ENCODE measurements around the gene ARHGEF25. TPM values are rescaled to one million over a fixed set of nuclear protein-coding genes. Genes with fewer than 3 reads are reported as not detected.

Gene ARHGEF25
- total RNA-seq, 1 donor from 2014 or later, result 2.3 TPM

GRCh38 chr12:57604454-57604991 lies 6.7 kb upstream of the ARHGEF25 start, which contains the start of gene DTX3:
DTX3 (plus strand) TSS chr12:57604824; CDS start chr12:57606518, 1,694 bp downstream.
- DNase-seq (ENCODE audit: low read depth), result no peak
- no peak for TF ChIP-seq CTCF (IDR thresholded peaks at IDR 0.05; ENCODE audit: insufficient read depth, low read length, poor library complexity, severe bottlenecking)
- Histone ChIP-seq H3K4me3 (ENCODE audit: low read depth, low read length) (peak within 1 kb of the TSS; percentile 66), H3K27me3 (ENCODE audit: control insufficient read depth, insufficient read depth, low read length) (no peaks in the 10 kb centered on the region), H3K36me3 (ENCODE audit: control insufficient read depth, insufficient read depth, low read length) (no peaks in the 10 kb centered on the region)

GRCh38 chr12:57604992-57605810 lies 6.0 kb upstream of the ARHGEF25 start:
- TF ChIP-seq CTCF (IDR thresholded peaks at IDR 0.05; ENCODE audit: insufficient read depth, low read length, poor library complexity, severe bottlenecking), result no peak

GRCh38 chr12:57605811-57606311 lies 5.4 kb upstream of the ARHGEF25 start:
- Histone ChIP-seq H3K27me3 (ENCODE audit: control insufficient read depth, insufficient read depth, low read length) (peaks cover 6% of the 10 kb centered on the region), H3K4me3 (ENCODE audit: low read depth, low read length) (no peak overlapping the region)
- TF ChIP-seq CTCF (IDR thresholded peaks at IDR 0.05; ENCODE audit: insufficient read depth, low read length, poor library complexity, severe bottlenecking), result no peak

More at GRCh38 chr12:57604992-57605810, 6.0 kb upstream of the ARHGEF25 start:
- Histone ChIP-seq H3K27me3 (ENCODE audit: control insufficient read depth, insufficient read depth, low read length) (no peaks in the 10 kb centered on the region), H3K4me3 (ENCODE audit: low read depth, low read length) (peak overlapping the region; percentile 66), H3K36me3 (ENCODE audit: control insufficient read depth, insufficient read depth, low read length) (no peaks in the 10 kb centered on the region)
- DNase-seq (ENCODE audit: low read depth), result no peak

GRCh38 chr12:57606399-57606798 lies 4.8 kb upstream of the ARHGEF25 start:
- DNase-seq (ENCODE audit: low read depth), result no peak
- TF ChIP-seq CTCF (IDR thresholded peaks at IDR 0.05; ENCODE audit: insufficient read depth, low read length, poor library complexity, severe bottlenecking), result no peak
- Histone ChIP-seq H3K27me3 (ENCODE audit: control insufficient read depth, insufficient read depth, low read length) (peaks cover 12% of the 10 kb centered on the region), H3K36me3 (ENCODE audit: control insufficient read depth, insufficient read depth, low read length) (no peaks in the 10 kb centered on the region), H3K4me3 (ENCODE audit: low read depth, low read length) (no peak overlapping the region)

More at GRCh38 chr12:57605811-57606311, 5.4 kb upstream of the ARHGEF25 start:
- no peaks in the 10 kb centered on the region for H3K36me3 ChIP-seq (ENCODE audit: control insufficient read depth, insufficient read depth, low read length)
- DNase-seq (ENCODE audit: low read depth), result no peak

GRCh38 chr12:57606821-57607220 lies 4.4 kb upstream of the ARHGEF25 start:
- DNase-seq (ENCODE audit: low read depth), result no peak
- H3K4me3 ChIP-seq (ENCODE audit: low read depth, low read length), result no peak overlapping the region
- H3K36me3 ChIP-seq (ENCODE audit: control insufficient read depth, insufficient read depth, low read length), result no peaks in the 10 kb centered on the region
- H3K27me3 ChIP-seq (ENCODE audit: control insufficient read depth, insufficient read depth, low read length), result peaks cover 13% of the 10 kb centered on the region
- TF ChIP-seq CTCF (IDR thresholded peaks at IDR 0.05; ENCODE audit: insufficient read depth, low read length, poor library complexity, severe bottlenecking), result no peak
